ENCODE results near the gene SEMA4C. TPM values are rescaled to one million over a fixed set of nuclear protein-coding genes. Genes with fewer than 3 reads are reported as not detected.

The SEMA4C gene
- total and polyA plus RNA-seq, 9 of the 15 experiments (the other 6 are each of a cell fraction or from before 2014, with no cell fraction given) = 0.32 to 59.7 (median 23.9) TPM

- TF ChIP-seq ZNF407 (IDR thresholded peaks at IDR 0.05; ENCODE audit: low read depth) (no peak), KLF1 (tag; IDR thresholded peaks at IDR 0.05) (no peak), ATF1 (CRISPR knock-in tag; IDR thresholded peaks at IDR 0.05) (no peak), ATF1 (tag; IDR thresholded peaks at IDR 0.05) (no peak), POLR2AphosphoS2 (IDR thresholded peaks at IDR 0.05; ENCODE audit: low read length) (no peak), NRF1 (conservative IDR thresholded peaks at IDR 0.05 in 1 of 2, IDR thresholded peaks at IDR 0.05 in 1 of 2) (no peak), SIRT6 (IDR thresholded peaks at IDR 0.05; ENCODE audit: low read depth, low read length) (no peak)
Observed at GRCh38 chr2:96918092-96918753, 48.3 kb upstream of the SEMA4C start (continued).
